GM12873 (cell line): ENCODE data around the gene PTPRM.
A peak's percentile ranks its signal among the peaks of the same experiment; 100 is the strongest.

ENCODE experiments used
- CTCF ChIP-seq: IDR thresholded peaks from 2 replicates; pipeline ENCODE4 v1.5.1; 2012; ENCODE audit warnings: low read depth, mild to moderate bottlenecking, moderate library complexity, low read length, control low read depth; ENCODE audit not compliant: insufficient read depth; ENCODE audit errors: missing control alignments

The PTPRM gene

DNA sequence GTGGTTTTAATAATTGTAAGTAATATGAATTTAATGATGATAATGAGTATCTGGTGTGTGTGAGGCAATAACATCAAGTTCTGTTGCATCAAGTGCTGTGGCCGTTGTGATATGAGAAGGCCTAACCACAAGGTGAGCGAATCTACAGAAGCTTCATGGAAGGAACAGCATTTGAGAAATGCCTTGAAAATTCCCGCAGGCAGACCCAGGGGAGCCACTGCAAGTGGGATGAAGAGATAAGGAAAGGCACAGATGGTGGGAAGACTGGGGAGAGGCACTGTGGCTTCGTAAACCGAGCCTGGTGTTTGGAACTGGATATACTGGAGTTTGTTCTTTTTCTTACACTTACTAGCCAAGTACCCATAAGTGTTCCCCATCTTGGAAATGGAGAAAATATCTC lies 357.5 kb downstream of the PTPRM start:
- no peak for TF ChIP-seq CTCF

DNA sequence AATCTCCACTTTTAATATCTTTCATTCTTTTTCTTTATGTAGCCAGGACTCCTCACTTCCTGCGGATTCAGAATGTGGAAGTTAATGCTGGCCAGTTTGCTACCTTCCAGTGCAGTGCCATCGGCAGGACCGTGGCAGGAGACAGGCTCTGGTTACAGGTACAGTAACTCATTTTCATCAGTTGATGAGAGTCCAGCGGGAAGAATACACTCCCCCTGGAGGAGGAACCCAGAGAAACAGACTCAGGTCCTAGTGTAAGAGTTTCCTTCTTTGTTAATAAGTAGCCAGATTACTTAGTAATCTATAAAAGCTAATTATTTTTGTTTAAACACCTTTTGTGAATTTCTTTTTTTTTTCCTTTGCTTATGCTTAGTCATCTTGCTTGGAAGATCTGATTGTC lies 359.4 kb downstream of the PTPRM start:
- peak; percentile 11 for TF ChIP-seq CTCF

DNA sequence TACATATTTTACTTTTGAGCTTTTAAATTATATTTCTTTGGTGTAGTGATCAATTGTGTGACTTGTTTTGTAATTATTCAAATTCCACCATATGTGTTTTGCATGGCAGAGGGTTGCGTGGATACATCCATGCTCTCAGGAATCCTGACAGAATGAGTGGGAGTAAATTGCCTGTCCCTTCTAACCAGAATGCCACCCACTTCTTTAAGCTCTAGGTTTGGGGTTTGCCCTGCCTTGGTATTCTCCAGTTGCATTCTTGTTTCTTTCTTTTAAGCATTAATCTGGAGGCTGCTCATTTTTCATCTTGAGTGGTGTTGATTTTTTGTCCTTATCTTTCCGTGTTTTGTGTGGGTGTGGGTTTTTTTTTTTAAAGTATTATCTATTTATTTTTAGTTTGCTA lies 360.0 kb downstream of the PTPRM start:
- no peak for TF ChIP-seq CTCF

DNA sequence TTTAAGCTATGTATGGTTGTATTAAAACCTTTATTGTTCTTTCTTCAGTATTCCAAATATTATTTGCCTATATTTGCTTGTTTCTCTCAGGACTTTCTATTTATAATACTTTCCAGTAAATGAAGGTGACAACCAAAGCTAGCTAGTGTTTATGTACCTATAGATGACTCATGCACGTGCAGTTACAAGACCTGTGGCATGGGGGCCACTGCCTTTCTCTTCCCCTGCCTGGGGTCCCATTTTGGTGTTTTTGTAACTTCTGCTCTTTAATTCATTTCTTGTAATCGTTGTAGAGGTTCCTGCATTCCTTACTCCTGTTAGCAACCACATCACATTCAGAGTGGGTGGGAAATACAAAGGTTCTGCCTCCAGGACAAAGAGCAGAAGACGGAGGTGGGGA lies 364.6 kb downstream of the PTPRM start:
- TF ChIP-seq CTCF, result no peak

DNA sequence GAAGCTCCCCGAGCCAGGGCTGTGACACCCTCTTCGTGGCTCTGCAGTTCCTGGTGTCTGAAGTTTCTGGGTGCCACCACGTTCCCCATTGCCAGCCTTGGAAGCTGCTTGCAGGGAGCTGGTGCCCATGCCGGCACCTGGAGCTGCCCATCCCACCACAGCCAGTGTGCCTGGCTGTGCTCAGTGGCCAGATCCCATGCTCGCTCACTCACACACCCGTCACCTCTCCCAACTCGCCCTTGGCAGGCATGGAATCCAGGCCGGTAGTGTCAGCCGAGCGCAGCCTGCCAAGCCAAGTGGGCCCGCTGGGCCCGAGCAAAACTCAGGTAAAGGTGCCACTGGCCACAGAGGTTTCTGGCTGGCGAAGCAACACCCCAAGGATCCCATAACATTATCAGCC lies 370.2 kb downstream of the PTPRM start:
- TF ChIP-seq CTCF, result no peak

GRCh38 chr18:7939521-7939920 lies 372.4 kb downstream of the PTPRM start:
- no peak for TF ChIP-seq CTCF

GRCh38 chr18:7940379-7940778 lies 373.3 kb downstream of the PTPRM start:
- no peak for TF ChIP-seq CTCF

DNA sequence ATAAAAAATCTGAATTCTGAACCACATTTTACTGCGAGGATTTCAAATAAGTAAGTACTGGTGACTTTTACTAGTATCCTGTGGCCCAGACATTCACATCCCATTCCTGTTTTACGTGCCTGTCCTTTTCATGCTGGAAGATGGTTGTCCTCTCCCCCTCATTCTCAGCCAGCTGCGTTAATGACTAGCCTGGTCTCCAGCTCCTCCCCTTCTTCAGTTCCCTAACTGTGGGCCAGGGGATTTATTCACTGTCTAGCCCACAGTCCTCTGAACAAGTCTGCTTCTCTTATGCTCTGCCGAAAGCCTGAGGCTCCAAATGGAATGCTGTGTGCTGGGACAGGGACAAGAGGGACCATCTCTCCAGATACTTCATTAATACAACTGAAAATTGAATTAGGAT lies 373.9 kb downstream of the PTPRM start:
- no peak for TF ChIP-seq CTCF
